NCI-H345 treated with DMSO at 0.1 percent for 48 hours (cell line): Measurements from ENCODE around the gene RLN3.

Experiments used
- DNase-seq: peaks from one replicate; lab custom pipeline; 2025; ENCODE audit not compliant: unreplicated experiment; lab: John Stamatoyannopoulos, UW

RLN3 gene, protein sequence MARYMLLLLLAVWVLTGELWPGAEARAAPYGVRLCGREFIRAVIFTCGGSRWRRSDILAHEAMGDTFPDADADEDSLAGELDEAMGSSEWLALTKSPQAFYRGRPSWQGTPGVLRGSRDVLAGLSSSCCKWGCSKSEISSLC

DNA sequence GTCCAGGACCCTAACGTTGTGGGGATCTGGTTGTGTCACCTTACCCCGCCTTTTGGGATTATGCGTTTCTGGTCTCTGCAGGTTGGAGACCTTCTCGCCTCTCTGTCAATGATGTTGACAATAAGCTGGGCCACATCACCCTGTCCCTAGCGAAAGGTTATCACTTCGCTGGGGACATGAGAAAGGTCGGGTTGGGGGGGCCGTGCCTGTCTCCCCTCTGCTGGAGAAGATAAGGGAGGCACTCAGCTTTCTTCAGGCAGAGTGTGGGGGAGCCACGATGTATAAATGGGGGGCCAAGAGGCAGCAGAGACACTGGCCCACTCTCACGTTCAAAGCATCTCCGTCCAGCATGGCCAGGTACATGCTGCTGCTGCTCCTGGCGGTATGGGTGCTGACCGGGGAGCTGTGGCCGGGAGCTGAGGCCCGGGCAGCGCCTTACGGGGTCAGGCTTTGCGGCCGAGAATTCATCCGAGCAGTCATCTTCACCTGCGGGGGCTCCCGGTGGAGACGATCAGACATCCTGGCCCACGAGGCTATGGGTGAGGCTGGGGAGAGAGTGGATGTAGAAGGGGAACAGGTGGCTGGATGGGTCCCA lies at the start of gene RLN3:
Gene RLN3 (plus strand): TSS at position 293 of the 595 bp plus-strand sequence. CDS start 57 bp downstream, at position 350.
- no peak for DNase-seq

DNA sequence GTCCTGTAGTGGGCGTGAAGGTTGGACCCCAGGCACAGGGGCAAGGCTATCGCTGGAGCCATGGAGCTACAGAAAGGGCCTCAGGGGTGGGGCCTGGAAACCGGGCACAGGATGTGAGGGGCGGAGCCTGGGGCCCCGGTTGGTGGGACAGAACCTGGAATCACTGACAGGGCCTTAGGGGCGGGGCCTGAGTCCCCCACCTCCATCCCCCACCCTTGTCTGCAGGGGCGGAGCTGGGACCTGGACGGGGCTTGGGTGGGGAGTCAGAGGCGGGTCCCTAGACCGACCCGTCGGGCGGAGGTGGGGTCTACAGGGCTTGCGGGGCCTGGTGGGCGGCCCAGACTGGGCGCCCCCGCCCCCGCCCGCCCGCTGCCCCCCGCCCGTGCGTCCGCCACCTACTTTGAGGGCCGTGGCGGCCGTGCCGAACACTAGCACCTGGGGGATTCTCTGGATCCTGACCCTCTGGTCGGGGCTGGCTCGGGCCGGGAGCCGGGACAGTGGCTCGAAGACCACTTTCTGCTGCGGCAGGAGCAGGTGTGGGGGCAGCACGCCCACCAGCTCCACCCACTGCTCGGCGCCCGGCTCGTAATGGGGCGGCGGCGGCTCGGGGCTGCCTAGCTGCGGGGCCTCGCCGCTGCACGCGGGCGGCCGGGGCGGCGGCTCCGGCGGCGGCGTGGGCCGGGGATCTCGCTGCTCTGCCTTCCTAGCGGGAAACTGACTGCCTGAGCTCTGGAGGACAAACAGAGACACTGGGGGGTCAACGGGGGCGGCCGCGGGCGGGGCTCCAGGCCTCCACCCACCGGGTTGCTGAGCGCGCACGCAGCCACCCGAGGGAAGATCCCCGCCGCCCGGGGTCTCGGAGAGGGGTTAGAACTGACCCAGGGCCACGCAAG lies 49.4 kb upstream of the RLN3 start:
- no peak for DNase-seq

DNA sequence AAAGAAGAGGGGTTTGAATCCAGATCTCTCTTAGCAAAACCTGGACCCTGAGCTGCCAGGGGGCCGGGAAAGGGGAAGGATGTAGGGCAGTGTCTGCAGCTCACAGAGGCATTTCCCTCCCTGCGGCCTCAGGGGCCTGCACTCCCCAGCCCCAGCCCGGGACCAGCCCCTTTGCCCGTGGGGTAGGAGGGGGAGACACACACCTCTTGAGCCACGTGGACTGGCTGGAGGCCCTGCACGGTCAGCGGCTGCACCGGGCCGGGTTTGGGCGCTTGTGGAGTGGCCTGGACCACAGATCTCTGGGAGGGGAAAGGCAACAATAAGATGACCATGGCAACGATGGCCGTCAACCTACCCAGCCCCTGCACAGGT lies 48.7 kb upstream of the RLN3 start:
- no peak for DNase-seq

DNA sequence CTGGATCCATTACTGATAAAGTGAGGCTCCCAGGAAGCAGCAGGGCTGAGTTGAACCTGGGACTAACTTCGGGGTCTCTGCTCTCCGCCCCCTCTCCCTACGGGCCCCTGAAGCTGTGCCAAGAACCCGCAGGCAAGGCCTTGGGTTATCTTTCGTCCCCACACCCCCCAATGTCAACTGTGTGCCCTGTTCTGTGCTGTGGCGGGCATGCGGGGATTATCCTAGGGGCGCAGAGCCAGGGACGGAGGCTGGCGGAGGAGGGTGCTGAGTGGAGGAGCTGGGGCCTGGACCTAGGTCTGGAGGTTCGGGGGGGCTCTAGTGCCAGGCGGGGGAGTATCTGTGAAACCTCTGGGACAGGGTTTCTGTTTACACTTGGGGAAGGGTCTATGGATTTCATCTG lies 48.3 kb upstream of the RLN3 start:
- DNase-seq = no peak

DNA sequence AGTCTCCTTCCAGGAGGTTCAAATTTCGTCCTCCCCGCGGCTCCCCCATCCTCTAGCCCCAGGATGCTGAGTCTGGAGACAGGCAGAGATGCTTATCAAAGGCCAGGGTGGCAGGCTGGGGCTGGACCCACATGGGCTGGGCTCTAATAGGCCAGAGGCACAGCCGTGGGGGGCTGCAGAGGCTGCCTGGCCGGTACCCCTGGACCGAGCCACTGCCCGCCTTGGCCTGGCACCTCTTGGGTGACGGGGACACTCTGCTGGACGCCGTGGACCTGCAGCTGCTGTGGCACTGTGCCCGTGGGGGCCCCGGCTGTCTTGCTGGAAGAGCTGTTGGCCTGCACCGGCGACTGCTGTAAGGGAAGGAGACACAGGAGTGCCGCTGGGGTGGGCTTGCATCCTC lies 47.6 kb upstream of the RLN3 start:
- DNase-seq = no peak

DNA sequence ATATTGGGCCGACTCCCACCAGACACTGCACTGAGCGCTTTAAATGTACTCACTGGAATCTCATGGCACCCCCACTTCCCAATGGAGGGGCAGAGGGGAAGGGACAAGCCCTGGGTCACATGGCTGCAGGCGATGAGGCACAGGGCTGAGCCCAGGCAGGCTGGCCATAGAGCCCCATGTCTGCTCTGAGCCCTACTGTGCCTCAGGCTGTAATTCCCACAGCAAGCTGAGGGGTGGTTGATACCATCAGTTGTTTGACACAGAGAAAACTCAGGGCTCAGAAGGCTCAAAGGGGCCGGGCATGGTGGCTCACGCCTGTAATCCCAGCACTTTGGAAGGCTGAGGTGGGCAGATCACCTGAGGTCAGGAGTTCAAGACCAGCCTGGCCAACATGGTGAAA lies 46.9 kb upstream of the RLN3 start:
- DNase-seq = no peak

DNA sequence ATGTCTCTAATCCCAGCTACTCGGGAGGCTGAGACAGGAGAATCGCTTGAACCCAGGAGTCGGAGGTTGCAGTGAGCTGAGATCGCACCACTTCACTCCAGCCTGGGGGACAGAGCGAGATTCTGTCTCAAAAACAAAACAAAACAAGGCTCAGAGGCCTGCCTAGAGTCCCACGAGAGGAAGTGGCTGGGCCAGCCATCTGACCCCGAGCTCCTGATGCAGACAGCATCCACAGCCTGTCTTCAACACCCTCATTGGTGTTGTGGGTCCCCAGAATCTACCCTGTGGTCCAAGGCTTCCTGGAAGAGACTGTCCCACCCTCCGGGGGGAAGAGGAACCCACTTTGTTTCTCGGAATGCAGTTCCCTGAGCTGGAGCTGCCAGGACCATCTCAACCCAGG lies 46.5 kb upstream of the RLN3 start:
- no peak for DNase-seq

DNA sequence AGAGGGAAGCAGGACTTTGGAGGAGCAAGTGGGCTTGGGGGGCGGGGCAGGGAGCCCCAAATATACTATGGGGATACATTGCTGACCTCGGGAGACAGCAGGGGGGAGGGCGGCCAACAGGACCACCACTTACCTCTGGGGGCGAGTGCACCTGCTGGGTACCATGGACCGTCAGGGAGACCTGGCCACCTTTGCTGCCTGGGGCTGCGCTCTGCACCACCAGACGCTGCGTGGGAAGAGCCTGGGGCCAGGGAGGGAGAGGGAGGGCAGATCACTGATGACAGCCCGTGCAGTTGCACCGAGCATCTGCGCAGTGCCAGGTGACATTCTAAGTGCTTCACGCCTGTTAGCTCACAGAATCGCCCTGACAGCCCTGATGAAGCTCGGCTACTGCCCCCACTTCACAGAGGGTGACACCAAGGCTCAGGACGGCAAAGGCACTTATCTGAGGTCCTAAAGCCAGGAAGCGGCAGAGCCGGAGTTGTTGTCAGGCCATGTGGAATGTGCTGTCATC lies 45.9 kb upstream of the RLN3 start:
- DNase-seq = no peak

DNA sequence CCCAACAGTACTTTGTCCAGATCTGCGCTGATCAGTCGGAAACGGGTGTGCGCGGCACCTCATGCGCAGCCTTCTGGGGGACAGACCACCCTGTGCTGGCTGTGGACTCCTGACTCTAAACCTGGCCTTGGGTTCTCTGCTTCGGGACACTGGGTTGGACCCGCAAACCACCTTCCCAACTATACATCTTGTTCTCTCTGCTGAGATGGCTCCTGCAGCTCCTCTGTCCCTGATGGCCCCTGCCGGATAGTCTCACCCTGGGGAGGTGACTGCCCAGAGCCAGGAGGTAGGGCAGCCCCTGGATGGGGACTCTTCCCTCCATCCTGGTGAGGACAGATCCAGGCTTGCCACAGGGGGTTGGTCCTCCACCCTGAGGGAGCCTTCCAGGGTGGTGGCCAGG lies 45.2 kb upstream of the RLN3 start:
- DNase-seq = no peak

DNA sequence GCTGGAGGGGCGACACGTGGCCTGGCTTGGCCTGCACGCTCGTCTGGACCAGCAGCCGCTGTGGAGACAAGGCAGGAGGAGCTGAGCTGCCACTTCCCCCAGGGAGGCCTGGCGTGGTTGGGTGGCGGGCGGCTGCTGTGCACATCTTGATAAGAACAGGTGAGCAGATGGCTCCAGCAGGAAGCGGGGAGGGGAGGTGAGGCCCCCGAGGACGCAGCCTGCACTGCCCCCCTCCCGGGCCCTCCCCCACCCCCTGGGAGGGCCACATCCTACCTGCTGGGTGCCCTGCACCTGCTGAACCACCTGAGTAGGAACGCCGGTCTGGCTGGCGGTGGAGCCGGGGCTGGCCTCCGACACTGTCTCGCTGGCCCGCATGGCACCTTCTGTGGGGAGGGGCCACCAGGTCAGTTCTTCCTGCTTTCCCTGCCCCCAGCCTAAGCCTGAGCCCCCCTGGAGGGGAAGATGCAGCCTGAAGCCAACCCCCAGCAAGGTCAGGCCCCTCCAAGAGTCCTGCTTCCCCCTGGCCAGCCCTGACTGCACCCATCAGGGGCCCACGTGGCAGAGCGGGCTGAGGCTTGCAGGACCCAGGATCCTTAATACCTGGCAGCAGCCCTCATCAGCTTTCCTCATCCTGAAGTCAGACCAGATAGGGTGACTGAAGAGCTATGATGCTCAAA lies 44.6 kb upstream of the RLN3 start:
- DNase-seq = peak; percentile 41

DNA sequence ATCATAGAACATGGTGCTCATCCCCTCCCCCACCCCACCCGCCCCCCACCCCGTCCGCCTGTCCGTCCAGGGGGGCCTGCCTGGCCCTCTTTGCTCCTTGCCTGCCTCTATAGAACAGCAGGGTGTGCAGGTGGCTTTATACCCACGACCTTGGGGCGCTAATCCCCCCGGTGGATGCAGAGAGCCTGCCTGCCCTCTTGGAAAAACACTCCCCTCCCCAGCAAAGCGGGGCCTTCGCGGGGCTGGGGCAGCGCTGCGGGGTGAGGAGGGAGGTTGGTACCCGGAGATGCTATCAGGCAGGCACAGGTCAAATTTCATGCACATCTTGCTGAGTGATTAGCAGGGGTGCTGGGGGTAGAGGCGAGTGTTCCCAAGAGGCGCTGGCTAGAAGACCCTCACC lies 43.8 kb upstream of the RLN3 start:
- no peak for DNase-seq

DNA sequence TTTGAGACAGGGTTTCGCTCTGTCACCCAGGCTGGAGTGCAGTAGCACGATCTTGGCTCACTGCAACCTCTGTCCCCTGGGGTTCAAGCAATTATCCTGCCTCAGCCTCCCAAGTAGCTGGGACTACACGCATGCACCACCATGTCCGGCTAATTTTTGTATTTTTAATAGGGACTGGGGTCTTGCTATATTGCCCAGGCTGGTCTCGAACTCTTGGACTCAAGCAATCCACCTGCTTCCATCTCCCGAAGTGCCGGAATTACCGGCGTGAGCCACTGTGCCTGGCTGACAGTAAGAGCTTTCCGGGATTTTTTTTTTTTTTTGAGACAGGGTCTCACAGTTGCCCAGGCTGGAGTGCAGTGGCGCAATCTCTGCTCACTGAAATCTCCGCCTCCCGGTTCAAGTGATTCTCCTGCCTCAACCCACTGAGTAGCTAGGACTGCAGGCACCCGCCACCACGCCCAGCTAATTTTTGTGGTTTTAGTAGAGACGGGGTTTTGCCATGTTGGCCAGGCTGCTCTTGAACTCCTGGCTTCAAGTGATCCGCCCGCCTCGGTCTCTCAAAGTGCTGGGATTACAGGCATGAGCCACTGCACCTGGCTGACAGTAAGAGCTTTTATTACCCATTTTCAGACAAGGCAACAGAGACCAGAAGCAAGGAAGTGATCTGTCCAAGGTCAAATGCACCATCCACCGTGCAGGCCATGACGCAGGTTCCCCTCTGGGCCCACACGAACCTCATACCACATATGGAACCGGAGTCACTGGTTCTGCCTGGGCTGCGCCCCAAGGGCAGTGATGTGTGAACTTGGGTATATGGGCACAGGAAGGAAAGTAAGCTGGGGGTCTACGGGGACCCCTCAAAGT lies 42.8 kb upstream of the RLN3 start:
- no peak for DNase-seq

DNA sequence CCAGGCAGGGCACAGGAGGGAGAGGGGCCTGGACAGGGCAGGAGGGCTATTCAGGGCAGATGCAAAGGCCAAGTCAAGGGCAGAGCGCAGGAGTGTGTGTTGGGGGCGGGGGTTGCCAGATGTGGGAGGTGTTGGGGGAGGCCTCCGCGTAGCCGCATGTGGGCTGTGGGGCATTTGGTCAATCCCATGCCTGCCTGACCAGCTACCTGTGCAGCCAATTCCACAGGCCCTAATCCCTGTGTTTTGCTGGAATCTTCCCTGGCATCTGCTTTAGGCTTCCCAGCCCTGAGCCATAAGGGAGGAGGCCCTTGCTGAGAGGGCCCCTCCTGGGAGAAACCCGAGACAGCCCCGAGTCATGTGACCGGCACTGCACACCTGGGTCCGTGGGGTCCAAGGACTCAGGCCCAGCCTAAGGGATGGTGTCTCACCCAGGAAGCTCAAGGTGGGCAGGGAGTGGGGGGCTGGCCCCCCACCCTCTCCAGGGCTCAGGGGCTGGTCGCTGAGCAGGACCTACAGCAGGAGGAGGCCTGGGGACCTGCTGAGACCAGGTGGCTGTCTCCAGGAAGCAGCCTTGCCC lies 42.1 kb upstream of the RLN3 start:
- no peak for DNase-seq

DNA sequence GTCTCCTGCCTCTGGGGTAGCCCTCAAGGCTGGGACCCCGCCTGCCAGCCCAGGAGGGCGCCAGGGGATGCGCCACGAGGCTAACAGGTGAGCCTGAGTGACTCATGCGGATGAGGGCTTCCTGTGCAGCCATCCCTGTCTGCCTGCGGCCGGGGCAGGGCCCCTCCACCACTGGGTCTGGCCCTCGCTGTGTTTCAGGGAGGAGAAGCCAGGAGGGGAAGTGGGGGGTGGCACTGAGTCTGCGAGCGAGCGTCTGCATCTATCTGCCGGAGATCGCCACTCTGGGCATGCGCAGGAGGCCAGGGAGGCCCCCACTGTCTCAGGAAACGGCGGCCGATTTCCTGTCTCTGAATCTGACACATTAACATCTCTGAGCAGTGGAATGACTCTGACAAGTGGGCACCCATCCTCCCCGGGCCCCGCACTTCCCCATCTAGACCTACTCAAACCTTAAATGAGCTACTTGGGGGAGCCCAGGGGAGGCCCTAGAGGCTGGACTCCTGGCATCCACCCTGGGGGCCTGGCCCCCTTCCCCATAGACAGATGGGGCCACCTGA lies 41.5 kb upstream of the RLN3 start:
- no peak for DNase-seq

DNA sequence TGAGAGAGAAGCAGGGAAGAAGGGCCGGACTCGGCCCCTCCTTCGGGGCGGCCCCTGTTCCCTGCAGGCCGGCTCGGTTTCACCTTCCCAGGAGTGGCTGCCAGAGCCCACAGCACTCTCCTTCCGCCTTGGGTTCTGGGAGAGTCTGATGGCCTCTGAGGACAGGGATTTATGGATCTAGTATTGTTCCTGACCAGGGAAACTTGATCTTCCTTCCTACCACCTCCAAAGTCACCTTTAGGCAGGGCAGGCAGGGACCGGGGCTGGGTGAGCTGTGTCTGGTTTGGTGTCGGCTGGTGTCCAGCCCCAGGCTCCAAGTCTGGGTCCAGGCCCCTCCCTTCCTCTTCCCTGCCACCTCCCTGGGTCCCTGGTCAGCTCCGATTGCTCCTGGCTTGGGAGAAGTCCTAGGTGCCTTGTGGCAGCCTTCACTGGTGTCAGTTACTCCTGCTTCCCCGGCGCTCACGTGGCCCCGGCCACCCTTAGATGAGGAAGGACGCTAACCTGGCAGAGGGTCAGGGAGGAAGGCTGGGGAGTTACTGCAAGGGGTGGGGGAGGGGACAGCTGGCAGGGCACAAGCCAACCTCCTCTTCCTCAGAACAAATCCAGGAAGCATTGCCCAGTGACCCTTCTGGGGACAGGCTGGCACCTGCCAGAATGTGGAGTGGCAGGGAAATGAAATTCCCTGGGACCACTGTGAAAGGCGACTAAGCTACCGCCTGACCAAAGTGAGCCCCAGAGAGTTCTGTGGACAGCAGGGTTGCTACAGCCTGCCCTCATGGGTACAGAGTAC lies 40.7 kb upstream of the RLN3 start:
- DNase-seq = no peak

DNA sequence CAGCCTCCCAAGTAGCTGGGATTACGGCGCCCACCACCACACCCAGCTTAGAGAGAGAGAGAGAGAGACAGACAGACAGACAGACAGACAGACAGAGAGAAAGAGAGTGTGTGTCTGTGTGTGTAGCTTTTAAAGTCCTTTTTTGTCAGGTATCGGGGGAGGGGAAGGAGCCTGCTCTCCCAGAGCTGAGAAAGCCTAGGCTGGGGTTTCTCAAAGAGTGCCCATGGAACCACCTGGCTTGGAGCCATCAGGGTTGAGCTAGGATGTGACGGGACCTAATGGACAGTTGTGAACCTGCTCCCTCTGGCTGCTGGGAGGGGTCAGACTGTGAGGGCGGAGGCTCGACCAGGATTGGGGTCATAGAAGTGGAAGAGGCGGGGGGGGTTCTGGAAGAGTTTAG lies 38.5 kb upstream of the RLN3 start:
- DNase-seq = no peak

DNA sequence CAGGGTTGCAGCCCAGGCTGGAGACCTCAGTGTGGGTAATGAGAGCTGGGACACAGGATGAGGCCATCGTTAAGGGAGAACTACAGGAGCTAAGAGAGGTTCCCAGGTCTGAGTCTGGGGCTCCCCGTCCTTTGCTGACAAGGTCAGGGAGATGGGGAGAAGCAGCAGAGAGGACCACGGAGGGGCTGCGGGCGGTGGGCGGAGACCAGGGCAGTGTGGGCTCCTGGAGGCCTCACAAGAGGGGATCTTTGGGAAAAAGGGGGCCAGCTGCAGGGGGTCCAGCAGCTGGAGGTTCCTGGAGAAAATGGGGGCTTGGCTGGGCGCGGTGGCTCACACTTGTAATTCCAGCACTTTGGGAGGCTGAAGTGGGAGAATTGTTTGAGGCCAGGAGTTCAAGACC lies 37.9 kb upstream of the RLN3 start:
- no peak for DNase-seq

DNA sequence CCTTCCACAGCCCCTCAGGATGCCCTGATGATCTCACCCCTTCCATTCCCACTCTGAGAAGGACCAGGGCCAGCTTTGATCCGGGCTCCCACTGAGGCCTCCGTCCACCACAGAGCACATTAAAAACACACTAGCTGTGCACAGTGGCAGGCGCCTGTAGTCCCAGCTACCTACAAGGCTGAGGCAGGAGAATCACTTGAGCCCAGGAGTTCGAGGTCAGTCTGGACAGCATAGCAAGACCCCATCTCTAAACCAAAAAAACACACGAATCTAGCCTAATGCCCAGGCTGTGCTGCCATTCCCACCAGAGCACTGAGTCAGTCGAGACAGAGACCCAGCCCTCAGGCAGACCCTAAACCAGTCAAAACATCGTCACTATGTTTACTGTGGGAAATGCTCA lies 35.9 kb upstream of the RLN3 start:
- no peak for DNase-seq

DNA sequence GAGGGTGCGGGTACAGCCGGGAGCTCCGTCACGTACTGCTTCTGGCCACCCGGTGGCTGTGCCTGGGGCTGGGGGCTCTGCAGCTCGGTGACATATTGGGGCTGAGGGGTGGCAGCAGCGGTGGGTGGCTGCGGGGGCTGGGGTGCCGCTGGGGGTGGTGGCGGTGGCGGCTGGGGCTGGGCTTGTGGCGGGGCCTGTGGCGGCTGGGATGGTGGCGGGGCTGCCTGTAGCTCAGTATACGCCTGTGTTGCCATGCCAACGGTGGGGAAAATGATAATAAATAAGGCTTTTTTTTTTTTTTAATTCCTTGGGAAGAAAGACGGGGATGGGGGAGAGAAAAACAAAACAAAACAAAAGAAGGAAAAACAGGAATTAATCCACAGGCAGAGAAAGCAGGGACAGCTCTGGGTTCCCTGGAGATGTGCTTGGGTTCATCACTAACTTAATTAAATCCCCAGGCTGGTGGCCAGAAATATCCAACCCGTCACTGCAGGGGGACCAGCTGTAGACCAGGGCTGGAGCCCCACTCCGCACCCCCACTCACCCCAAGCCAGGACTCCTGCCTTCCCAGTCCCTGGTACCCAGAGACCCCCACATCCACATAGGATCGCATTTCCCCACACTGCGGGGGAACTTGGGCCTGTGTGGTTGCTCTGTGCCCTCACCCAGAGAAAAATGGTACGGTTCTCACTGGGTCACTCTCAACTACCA lies 34.2 kb upstream of the RLN3 start:
- no peak for DNase-seq
